HG02678 (cell line): ENCODE measurements around the gene THAP4.
"Not testable (repeated sequence)": the region's sequence is repeated elsewhere in the genome, so short reads cannot be mapped to it uniquely, and the experiment has no call there.

Experiments used
- ATAC-seq: cut with Tn5 transposase; IDR thresholded peaks from one replicate; pipeline ENCODE4 v1.9.1; 2021; ENCODE audit warnings: mild to moderate bottlenecking, moderate library complexity; ENCODE audit not compliant: unreplicated experiment

The THAP4 gene

DNA sequence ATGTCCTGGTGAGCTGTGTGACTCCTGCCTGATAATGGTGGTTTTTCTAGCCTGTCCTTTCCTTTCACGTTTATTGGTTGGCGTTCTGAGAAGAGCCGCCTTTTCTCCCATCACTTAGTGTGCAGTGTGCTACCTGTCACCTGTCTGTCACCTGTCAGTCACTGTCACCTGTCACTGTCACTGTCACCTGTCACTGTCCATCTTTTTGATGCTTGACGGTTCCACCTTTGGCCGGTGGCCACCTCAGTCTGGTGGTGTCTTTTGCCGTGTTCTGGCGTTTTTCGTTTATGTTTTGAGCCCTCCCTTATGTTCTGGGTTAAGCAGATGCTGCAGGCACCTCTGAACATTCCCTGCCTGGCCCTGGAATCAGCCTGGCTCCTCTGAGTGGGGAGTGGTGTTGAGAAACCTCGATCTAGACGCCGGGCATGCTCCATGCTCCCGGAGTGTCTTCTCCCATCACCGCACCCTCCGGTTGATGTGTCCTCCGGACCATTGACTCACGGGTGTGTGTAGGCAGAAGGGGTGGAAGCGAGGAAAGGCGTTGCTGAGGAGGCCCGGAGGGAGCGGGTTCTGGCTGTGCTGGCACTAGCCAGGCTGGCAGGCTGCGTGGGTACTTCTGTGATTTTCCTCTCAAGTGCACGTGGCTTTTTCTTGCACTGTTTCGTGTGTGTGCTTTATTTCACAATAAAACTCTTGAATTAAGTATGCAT lies 28.9 kb upstream of the THAP4 start:
- ATAC-seq, result no peak

- ATAC-seq, result not testable (repeated sequence)
Measured at GRCh38 chr2:241662731-241663130, 25.8 kb upstream of the THAP4 start.

- ATAC-seq, result no peak
Measured at GRCh38 chr2:241660593-241661213, 23.7 kb upstream of the THAP4 start.

DNA sequence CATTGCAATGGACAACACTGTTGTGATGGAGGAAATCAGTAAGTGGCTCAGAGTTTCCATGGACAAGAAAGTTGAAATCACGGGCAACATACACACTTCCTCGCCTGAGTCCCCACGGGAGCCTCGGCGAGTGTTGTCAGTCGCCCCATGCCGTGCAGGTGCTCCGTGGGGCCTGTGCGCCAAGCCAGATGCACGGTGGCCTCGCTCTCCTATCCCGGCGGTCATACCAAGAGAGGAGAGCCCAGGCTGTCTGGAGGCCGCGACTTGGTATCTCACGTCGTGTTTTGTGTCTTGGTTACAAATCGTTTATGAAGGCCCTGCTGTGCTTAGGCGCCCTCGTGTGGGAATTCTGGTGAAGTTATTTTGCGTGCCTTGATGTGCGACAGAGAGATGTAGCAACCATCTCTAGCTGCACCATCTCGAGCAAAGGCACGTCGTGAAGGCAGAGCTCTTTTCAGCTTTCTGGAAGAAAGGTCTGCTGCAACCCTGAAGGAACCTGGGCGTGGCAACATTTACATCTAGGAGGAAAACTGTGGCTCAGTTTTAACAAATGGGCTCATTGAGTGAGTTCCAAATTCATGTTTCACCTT lies 22.3 kb upstream of the THAP4 start:
- no peak for ATAC-seq

GRCh38 chr2:241658296-241658695 lies 21.3 kb upstream of the THAP4 start:
- ATAC-seq, result no peak

DNA sequence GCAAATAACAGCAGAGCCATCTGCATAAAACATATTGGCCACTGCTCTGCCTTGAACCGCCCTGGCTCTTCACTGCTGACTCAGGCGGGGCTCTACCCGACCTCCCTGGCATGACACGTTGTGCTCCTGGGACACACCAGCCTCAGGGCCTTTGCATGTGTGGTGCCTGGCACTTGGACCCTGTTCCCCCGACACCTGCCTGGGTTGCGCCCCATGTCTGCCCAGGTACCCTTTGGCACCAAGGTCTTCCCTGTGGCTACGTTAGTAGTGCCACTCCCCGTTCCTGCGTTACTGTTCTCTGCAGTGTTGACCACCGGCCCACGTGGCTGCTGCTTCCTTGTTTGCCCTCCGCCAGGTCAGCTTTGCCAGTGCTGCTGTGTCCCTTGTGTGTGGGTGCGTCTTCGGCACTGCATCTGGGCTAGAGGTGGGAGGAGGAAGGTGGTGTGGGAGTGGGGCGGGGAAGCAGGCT lies 20.9 kb upstream of the THAP4 start:
- no peak for ATAC-seq

DNA sequence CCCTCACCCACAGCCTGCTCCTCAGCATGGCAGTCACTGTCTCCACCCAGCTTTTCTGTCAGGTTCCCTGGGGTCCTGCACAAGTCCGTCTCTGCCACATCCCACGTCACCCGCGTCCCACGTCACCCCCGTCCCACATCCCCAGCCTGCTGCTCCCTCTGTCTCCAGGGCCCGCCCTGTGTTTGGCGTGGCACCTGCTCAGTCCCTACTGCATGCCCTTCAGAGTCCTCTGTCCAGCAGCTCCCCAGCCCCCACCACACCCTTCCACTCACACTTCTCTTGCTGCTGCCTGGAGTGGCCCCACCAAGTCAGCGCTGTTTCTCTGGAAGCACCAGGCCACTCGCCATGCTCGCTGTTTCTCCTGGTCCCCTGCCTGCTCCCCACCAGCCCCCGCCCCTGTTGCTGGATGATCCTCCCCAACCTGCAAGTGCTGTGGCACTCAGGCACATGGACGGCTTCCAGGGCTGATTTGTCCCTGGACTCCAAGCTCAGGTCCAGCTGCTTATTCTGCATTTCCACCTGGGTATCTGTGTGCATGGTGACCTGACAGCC lies 19.3 kb upstream of the THAP4 start:
- ATAC-seq, result no peak

GRCh38 chr2:241655516-241656189 lies 18.7 kb upstream of the THAP4 start:
- no peak for ATAC-seq

DNA sequence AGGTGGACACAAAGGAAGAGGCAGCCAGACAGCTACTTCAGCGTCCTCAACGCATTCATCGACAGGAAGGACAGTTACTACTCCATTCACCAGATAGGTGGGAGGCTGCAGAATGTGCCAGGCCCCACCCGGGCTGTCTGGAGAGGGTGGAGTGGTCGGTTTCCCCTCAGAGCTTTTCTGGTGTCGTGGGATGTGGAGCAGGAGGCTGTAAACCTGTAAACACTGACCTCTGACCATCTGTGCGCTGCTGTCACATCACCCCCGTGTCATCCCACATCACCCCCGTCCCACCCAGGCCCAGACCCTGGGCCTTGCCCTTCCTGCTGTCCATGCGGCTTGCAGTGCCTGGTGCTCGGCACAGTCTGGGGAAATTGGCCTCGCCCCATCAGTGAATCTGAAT lies 17.6 kb upstream of the THAP4 start:
- ATAC-seq, result no peak

- no peak for ATAC-seq
Measured at GRCh38 chr2:241653210-241653750, 16.3 kb upstream of the THAP4 start.

DNA sequence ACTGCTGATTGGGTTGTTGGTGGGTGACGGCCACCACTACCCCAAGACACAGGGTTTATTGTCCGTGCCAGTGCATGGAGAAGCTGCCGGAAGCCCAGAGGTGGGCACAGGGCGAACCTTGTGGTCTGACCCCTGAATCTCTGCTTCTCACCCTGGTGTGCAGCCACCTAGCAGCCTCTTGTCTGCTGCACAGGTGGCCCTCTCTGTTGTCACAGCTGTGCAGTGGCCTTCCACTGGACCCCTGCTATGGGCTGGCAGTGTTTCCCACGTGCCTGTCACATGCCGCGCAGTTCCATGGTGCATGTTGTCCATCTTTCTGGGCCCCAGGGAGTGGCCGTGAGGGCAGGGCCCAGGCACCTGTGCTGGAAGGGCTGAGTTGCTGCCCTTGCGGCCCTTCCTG lies 15.8 kb upstream of the THAP4 start:
- ATAC-seq, result no peak

DNA sequence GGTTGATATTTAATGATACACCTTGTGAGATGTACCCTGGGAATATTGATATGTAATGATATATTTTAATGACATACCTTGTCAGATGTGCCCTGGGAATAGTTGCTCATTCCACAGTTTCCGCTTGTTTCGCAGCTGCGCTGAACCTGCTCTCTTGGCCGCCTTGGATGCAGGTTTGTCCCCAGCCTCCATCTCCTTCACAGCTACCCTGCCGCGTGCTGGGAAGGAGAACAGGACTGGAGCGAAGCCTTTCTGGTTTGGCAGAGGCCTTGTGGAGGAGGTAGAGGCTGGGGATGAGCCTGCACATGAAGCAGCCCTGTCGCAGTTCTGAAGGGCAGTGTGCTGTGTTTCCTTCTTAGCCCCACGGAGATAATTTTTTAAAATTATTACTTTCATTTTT lies 15.2 kb upstream of the THAP4 start:
- ATAC-seq, result no peak

- no peak for ATAC-seq
Measured at GRCh38 chr2:241649927-241650326, 13.0 kb upstream of the THAP4 start.

- ATAC-seq, result no peak
Measured at GRCh38 chr2:241649404-241649803, 12.4 kb upstream of the THAP4 start.

DNA sequence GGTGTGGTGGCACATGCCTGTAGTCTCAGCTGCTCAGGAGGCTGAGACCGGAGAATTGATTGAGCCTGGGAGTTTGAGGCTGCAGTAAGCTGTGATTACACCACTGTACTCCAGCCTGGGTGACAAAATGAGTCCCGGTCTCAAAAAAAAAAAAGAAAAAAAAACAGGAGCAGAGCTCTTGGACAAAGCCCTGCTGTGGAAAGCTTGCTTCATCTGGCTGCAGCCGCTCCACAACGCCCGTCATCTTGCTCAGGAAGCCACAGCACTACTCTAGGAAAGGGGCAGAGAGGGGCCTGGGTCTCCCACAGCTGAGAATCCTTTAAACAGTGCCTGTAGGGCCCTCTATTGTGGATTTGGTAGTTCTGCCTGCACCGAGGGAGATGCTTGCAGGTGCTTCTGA lies 11.5 kb upstream of the THAP4 start:
- ATAC-seq, result no peak

DNA sequence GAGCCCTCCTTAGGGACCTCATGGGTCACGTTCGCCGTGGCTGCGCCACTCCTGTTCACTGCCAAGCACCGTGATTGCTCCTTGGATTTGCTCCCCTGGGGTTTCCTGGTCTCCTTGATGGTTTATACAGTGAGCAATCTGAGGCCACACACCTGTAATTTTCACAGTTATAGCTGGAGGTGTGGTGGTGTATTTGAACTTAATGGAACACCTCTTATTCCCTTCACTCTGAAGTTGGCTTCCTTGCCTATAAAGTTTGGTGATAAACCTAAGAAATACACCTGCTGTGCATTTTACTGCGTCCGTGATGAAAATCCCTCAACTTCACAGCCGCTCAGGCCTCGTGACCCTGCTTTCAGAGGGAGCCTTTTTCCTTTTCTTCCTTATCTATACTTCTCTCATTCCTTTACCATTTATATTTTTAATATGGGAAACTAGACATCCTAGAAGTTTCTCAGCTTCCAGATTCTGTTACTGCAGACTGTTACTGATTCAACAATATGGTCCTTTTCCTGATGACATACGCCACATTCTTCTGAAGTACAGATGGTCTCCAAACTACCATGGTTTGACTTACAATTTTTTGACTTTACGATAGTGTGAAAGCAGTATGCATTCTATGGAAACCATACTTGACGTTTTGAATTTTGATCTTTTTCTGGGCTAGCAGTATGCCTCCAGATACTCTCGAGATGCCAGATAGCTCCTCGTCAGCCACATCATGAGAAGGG lies 9.1 kb upstream of the THAP4 start:
- no peak for ATAC-seq

- ATAC-seq, result no peak
Measured at GRCh38 chr2:241645056-241645914, 8.3 kb upstream of the THAP4 start.

DNA sequence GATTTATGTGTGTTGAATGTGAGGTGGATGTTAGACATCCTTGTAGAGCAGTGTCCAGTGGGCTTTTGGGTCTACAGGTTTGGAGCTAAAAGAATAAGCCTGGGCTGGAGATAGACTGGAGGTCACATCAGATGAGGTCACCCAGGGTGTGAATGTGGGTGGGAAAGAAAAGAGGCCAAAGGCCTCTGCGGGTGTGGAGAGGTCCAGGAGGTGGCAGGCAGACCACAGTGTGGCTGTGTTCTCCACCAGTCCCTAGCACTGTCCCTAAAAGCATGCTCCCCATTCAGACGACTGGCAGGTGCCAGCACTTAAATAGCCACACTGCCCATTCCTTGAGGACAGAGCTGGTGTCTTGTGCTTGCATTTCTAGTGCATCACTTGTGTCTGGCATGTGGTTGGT lies 4.7 kb upstream of the THAP4 start:
- no peak for ATAC-seq

GRCh38 chr2:241640165-241640795 lies 3.3 kb upstream of the THAP4 start:
- no peak for ATAC-seq
